GM18868 (cell line): ENCODE results near the gene PADI2.

ENCODE experiments used
- ATAC-seq: cut with Tn5 transposase; IDR thresholded peaks from one replicate; pipeline ENCODE4 v1.9.1; 2021; ENCODE audit warnings: mild to moderate bottlenecking, moderate library complexity; ENCODE audit not compliant: unreplicated experiment

The PADI2 gene

DNA sequence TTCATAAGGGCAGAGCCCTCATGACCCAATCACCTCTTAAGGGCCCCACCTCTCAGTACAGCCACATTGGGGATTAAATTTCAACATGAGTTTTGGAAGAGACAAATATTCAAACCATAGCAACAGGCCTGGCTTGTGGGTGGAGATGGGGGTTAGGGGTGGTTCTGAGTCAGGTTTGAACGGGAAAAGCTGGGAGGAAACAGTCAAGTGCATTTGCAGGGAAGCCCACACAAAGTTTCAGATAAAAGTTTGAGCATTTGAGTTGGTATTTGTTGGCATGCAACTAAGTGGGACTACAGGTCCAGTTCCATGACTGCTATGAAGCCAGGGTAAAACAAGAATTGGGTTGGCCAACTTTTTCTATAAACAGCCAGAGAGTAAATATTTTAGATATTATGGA, 21.0 kb upstream of the PADI2 start:
- ATAC-seq: no peak

- no peak for ATAC-seq
These were observed 20.4 kb upstream of the PADI2 start for GRCh38 chr1:17139637-17140036.

- ATAC-seq: no peak
These were observed 18.2 kb upstream of the PADI2 start for GRCh38 chr1:17137441-17137840.

GRCh38 chr1:17136936-17137335, 17.7 kb upstream of the PADI2 start:
- ATAC-seq: no peak

DNA sequence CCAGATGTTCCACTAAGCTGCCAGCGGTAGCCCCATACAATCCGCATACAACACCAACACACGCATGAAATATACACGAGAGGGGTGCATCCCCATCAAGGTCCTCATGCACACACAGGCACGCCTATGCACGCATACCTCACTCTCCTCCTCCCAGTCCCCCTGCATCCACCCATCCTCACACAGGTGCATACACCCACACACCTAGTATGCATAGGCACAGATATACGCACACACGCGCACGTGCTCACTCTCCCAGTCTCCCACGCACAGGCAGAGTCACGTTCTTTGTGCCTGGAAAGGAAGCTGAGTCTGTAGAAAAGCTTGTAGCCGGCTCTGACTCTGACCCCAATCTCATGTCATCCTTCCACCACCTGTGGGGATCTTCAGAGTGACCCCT, 16.9 kb upstream of the PADI2 start:
- no peak for ATAC-seq

- no peak for ATAC-seq
These were observed 16.3 kb upstream of the PADI2 start for GRCh38 chr1:17135530-17135929.

GRCh38 chr1:17134724-17135123, 15.5 kb upstream of the PADI2 start:
- no peak for ATAC-seq

DNA sequence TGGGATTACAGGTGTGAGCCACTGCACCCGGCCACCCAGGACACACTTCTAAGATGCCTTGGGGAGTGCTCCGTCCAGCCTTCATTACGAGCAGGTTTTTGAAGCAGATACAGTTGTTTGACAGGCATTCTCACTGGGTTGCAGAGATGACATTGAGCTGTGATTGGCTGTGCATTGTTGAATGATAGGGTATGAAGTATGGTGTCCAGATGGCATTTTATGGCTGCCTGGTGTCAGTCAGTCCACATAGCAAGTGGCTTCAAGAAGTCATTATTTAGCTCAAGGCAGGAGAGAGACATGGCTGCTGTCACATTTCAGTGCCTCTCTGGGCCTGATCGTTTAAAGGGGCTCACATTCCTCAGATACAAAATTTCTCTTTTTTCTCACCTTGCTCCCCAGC, 14.8 kb upstream of the PADI2 start:
- ATAC-seq: no peak

- ATAC-seq: no peak
These were observed 10.9 kb upstream of the PADI2 start for GRCh38 chr1:17130138-17130635.

GRCh38 chr1:17128361-17128760, 9.1 kb upstream of the PADI2 start:
- no peak for ATAC-seq

GRCh38 chr1:17125756-17126237, 6.5 kb upstream of the PADI2 start:
- ATAC-seq: no peak

GRCh38 chr1:17123196-17124045, 4.2 kb upstream of the PADI2 start:
- ATAC-seq: no peak

DNA sequence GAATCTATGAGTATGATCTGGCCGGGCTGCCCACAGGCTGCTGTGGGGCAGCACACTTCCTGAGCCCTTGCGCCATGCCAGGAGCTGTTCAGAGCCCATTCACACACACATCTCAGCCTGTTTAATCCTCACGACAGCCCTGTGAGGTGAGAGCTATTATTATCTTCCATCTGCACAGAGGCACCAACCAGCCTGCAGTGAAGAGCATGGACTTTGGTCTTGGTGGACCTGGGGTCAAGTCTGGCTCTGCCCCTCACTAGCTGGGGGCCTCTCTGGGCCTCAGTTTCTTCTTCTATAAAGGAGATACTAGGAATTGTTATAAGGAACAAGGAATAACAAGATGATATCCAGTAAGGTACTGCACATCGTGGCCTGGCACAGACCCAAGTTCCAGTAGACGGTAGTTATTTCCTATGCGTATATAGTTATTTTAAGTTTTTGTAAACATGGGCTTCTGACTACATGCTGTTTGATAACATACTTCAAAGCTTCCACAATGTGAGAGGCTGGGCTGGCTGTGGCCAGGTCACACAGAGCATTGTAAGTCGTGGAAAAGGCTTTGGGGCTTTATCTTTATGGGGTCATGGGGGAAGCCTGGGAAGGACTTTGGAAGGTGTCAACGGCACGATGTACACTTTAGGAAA, 3.4 kb upstream of the PADI2 start:
- no peak for ATAC-seq

DNA sequence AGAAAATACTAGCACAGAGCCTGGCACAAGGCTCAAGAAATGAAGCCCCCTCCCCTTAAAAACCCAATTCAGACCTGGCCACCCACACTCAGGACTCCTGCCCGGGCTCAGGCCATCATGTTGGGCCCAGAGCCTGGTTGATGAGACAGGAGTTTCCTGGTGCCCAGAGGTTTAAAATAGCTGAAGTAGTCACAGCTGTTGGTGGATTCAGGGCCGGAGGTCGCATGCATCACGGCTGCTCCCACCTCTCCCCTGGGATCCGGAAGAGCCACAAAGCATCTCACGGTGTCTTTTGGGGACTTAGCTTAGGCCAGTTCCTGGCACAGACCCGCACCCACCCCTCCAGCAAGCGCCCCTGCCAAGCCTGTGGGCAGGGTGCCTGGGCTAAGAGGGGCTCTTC, 2.6 kb upstream of the PADI2 start:
- no peak for ATAC-seq

GRCh38 chr1:17120962-17121837, 1.9 kb upstream of the PADI2 start:
- ATAC-seq: no peak

- ATAC-seq: no peak
These were observed 1.2 kb upstream of the PADI2 start for GRCh38 chr1:17120481-17120877.

DNA sequence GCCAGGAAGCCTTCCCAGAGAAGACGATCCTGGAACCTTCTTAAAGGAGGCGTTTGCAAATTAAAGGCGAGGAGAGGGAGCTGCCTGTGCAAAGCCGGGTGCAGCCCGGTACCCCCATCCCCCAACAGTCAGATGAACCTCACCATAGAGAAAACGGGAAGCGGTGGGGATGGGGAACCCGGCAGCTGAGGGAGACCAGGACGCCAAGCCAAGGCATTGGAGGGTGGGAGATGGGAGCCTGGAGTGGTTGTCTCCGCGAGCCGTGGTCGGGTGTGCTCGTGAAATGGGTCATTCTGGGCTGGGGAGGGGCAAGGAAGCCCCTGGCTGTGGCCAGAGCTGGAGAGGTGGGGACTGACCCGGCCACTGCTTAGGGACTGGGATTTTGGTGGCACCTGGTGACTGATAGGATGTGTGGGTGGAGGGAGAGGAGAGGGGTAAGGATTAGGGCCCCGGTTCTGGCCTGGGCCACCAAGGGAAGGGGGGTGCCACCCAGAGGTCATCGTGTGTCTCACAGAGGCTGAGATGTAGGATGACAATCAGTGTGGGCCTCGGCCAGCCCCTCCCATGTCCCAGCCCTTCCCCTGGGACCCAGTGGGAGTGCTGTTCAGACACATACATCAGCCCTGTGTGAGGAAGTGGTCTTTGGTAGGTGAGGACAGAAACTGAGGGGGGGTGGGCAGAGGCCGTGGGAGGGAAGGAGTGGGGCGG, 676 bp upstream of the PADI2 start:
- ATAC-seq: no peak

DNA sequence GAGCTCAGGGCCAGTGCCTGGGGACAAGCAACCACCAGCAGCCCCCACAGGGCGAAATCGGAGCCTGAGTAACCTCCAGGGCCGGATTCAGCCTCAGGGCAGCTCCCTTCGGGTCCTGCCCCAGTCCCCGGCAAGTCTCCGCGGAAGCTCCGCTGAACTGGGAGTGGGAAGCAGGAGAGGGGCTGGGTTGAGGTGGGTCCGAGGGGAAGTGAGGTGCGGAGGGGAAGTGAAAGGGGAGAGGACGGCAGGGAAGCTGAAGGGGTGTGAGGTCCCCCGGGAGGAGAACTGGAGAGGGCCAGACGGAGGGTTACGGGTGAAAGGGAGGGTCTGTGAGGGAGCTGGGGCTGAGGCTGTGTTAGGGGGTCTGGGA, 560 bp downstream of the PADI2 start:
- no peak for ATAC-seq

DNA sequence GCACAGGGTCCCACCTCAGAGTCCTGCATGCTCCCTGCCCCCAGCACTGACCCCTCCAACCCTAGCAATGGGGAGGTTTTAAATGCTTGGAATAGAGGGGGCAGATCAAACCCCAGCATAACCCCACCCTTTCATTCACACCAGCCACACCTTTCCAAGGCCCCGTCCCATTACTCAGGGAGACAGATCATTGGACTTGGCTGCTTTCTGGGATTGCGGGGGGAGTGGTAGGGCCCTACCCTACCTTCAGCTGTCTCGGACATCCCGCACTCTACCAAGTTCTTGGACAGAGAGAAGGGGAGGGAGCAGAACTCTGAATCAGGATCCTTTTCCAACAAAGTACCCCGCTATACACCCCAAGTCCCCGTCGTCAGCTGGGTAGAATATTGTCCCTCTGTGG, 983 bp downstream of the PADI2 start:
- no peak for ATAC-seq

GRCh38 chr1:17117451-17118265, 1.6 kb downstream of the PADI2 start:
- no peak for ATAC-seq
